Measurements from ENCODE around the gene NOTCH1. TPM values are rescaled to one million over a fixed set of nuclear protein-coding genes. Genes with fewer than 3 reads are reported as not detected.

The NOTCH1 gene
- total and polyA plus RNA-seq, 5 donors = 10.8 to 31.9 (median 27.8) TPM

DNA sequence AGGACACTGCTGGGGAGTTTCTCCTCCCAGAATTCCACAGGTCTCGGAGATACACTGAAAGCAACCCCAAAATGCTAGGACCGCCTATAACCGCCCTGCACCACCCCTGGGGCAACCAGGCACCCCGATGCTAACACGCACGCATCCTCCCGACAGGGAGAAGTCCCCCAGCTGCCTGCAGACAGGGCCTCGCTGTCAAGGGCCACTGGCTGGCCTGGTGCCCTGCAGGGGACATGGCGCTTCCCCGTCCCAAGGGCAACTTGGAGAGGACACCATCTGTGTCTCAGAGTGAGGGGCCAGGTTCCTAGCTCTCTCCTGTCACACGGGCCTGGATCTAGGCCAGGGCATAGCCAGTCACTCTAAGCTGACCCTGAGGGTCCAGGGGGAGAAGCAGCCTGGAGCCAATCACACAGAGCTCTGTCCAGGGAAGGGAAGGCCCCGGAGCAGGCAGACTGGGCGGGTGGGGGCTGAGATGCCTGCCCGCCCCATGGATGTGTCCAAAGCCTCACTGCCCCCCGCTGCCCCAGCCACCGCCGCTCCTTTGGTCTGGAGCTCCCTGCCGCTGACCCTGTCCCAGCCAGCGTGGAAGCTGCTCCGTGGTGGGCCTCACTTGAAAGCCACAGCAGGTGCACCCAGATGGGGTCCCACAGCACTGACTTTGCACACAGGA is 9.7 kb downstream of the NOTCH1 start:
- Histone ChIP-seq H3K27ac (ENCODE audit: low read length) (no peak overlapping the region), H3K9me3 (ENCODE audit: control insufficient read depth, low read length) (no peaks in the 10 kb centered on the region), H3K27me3 (ENCODE audit: control insufficient read depth, insufficient read depth) (no peaks in the 10 kb centered on the region), H3K4me3 (ENCODE audit: low read length) (no peak overlapping the region), H3K4me1 (ENCODE audit: control insufficient read depth, insufficient read depth, low read length) (peaks cover 21% of the 10 kb centered on the region)
- ATAC-seq = no peak
- DNase-seq = no peak
- 85% methylated on average over 20 of the region's 20 CpGs for WGBS
- intact Hi-C loops (cut with DNase I) = no loop called here

GRCh38 chr9:136535070-136535469 is 10.8 kb downstream of the NOTCH1 start:
- WGBS = 77% methylated on average over 14 of the region's 14 CpGs
- ATAC-seq = no peak
- intact Hi-C loops (cut with DNase I) = no loop called here
- H3K4me1 ChIP-seq (ENCODE audit: control insufficient read depth, insufficient read depth, low read length) = peaks cover 21% of the 10 kb centered on the region
- H3K4me3 ChIP-seq (ENCODE audit: low read length) = no peak overlapping the region
- no peak for DNase-seq
- H3K9me3 ChIP-seq (ENCODE audit: control insufficient read depth, low read length) = no peaks in the 10 kb centered on the region
- H3K27me3 ChIP-seq (ENCODE audit: control insufficient read depth, insufficient read depth) = no peaks in the 10 kb centered on the region
- H3K27ac ChIP-seq (ENCODE audit: low read length) = no peak overlapping the region

DNA sequence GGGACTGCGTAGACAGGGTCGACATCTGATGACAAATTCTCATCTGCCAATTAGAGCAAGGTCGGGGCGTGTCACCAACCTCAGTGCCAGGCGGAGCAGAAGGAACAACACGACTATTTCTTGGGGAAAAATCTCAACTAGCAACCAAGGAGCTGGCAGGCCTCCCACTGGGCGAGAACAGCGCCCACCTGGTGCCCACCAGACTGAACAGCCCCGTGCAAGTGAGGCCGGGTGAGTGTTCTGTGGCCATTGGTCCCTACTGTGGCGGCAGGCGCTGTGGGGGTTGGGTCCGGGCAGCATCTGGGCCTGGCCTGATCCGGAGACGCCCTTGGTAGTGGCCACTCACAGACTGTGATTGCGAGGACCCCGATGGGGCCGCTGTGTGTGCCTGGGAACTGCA is 11.5 kb downstream of the NOTCH1 start:
- ATAC-seq = no peak
- H3K4me1 ChIP-seq (ENCODE audit: control insufficient read depth, insufficient read depth, low read length) = peaks cover 19% of the 10 kb centered on the region
- no peak overlapping the region for H3K4me3 ChIP-seq (ENCODE audit: low read length)
- no peaks in the 10 kb centered on the region for H3K27me3 ChIP-seq (ENCODE audit: control insufficient read depth, insufficient read depth)
- WGBS = 74% methylated on average over 18 of the region's 18 CpGs
- H3K27ac ChIP-seq (ENCODE audit: low read length) = no peak overlapping the region
- intact Hi-C loops (cut with DNase I) = no loop called here
- H3K9me3 ChIP-seq (ENCODE audit: control insufficient read depth, low read length) = no peaks in the 10 kb centered on the region
- DNase-seq = no peak

- Histone ChIP-seq H3K4me3 (ENCODE audit: low read length) (no peak overlapping the region), H3K27me3 (ENCODE audit: control insufficient read depth, insufficient read depth) (no peaks in the 10 kb centered on the region), H3K27ac (ENCODE audit: low read length) (peak overlapping the region; percentile 37), H3K9me3 (ENCODE audit: control insufficient read depth, low read length) (no peaks in the 10 kb centered on the region), H3K4me1 (ENCODE audit: control insufficient read depth, insufficient read depth, low read length) (peaks cover 19% of the 10 kb centered on the region)
- ATAC-seq (peak; percentile 8 to 36), DNase-seq (peak in 2 of 3 donors; percentile 73 to 80)
- intact Hi-C loops (cut with DNase I) = no loop called here
- 60% methylated on average over 22 of the region's 22 CpGs for WGBS
These were observed 12.1 kb downstream of the NOTCH1 start for GRCh38 chr9:136533775-136534157.

GRCh38 chr9:136532799-136533774 is 12.8 kb downstream of the NOTCH1 start:
- 52% methylated on average over 35 of the region's 35 CpGs for WGBS
- intact Hi-C loops (cut with DNase I) = no loop called here
- ATAC-seq (no peak), DNase-seq (no peak)
- peak overlapping the region; percentile 37 for H3K27ac ChIP-seq (ENCODE audit: low read length)
- H3K9me3 ChIP-seq (ENCODE audit: control insufficient read depth, low read length) = no peaks in the 10 kb centered on the region
- peaks cover 22% of the 10 kb centered on the region for H3K4me1 ChIP-seq (ENCODE audit: control insufficient read depth, insufficient read depth, low read length)
- H3K27me3 ChIP-seq (ENCODE audit: control insufficient read depth, insufficient read depth) = no peaks in the 10 kb centered on the region
- no peak overlapping the region for H3K4me3 ChIP-seq (ENCODE audit: low read length)

DNA sequence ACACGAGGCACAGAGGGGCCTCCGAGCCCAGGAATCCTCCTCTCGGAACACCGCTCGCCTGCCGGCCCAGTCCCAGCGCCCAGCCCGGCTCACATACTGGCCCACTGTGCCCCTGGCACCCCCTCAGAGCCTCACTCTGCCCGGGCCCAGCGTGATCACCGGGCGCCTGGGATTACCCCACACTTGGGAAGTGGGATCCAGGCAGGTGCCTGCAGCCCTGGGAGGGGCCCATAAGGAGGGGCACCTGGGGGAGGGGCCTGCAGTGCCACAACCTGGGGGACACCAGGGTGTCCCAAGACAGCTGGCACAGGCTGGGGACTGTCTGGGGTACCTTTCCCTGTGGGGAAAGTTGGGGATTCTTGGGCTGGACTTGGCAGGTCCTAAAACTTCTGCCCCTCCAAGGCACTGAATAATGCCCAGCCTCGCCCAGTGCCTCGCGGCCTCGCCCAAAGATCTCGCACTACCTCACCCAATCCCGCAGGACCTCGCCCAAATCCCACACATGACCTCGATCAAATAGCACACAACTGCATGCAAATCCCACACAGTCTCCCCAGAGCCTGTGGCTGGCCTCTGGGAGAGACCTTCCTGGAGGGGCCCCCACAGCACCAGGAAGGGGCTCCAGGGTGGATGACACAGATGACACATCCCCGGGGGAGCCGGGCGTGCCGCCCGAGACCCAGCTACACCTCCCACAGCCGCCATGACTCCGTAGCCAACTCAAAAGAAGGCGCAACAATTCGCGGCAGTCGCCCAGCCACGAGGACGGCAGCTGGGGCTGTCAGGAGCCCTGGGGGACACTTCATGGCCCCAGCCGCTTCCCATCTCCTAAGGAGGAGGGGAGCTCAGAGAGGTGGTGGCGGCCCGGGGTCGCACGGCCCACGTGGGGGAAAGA is 13.7 kb downstream of the NOTCH1 start:
- Histone ChIP-seq H3K4me3 (ENCODE audit: low read length) (no peak overlapping the region), H3K27me3 (ENCODE audit: control insufficient read depth, insufficient read depth) (no peaks in the 10 kb centered on the region), H3K9me3 (ENCODE audit: control insufficient read depth, low read length) (no peaks in the 10 kb centered on the region), H3K27ac (ENCODE audit: low read length) (peak overlapping the region; percentile 22), H3K4me1 (ENCODE audit: control insufficient read depth, insufficient read depth, low read length) (peaks cover 22% of the 10 kb centered on the region)
- 68% methylated on average over 39 of the region's 39 CpGs for WGBS
- peak in 1 of 2 donors; percentile 39 for ATAC-seq
- no peak for DNase-seq
- intact Hi-C loops (cut with DNase I) = no loop called here

GRCh38 chr9:136531186-136531903 is 14.5 kb downstream of the NOTCH1 start:
- DNase-seq (no peak), ATAC-seq (no peak)
- 66% methylated on average over 37 of the region's 37 CpGs for WGBS
- no peak overlapping the region for H3K4me3 ChIP-seq (ENCODE audit: low read length)
- H3K9me3 ChIP-seq (ENCODE audit: control insufficient read depth, low read length) = no peaks in the 10 kb centered on the region
- peaks cover 24% of the 10 kb centered on the region for H3K4me1 ChIP-seq (ENCODE audit: control insufficient read depth, insufficient read depth, low read length)
- peak overlapping the region; percentile 22 for H3K27ac ChIP-seq (ENCODE audit: low read length)
- H3K27me3 ChIP-seq (ENCODE audit: control insufficient read depth, insufficient read depth) = no peaks in the 10 kb centered on the region
- intact Hi-C loops (cut with DNase I) = no loop called here

DNA sequence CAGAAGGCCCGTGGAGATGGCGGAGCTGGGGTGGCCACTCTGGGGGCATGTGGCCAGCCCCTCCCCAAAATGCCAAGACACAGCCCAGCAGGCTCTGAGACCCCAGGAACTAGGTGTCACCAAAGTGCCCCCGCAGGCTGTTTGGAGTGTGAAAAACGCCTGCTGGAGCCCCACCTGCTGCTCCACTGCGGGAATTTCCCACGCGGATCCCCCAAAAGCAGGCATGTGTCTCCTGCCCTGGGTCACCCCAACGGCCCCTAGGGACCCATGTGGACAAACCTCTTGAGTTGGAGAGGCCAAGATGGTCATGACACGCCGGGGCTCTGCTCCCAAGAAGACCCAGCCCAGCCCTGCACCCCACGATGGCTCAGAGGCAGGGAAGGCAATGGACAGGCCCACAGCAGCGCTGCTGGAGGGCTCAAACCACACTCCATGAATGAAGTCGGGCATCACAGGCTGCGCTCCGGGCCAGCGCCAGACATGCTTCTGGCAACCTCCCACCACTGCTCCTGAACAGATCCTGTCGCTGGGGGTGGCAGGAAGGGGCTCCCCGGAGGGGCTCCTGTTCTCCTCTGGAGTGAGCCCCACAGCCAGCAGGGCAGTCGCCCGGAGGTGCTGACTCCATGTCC is 15.3 kb downstream of the NOTCH1 start:
- H3K4me1 ChIP-seq (ENCODE audit: control insufficient read depth, insufficient read depth, low read length) = peaks cover 31% of the 10 kb centered on the region
- H3K9me3 ChIP-seq (ENCODE audit: control insufficient read depth, low read length) = no peaks in the 10 kb centered on the region
- H3K27me3 ChIP-seq (ENCODE audit: control insufficient read depth, insufficient read depth) = no peaks in the 10 kb centered on the region
- 42% methylated on average over 20 of the region's 20 CpGs for WGBS
- intact Hi-C loops (cut with DNase I) = no loop called here
- ATAC-seq (no peak), DNase-seq (no peak)
- H3K27ac ChIP-seq (ENCODE audit: low read length) = peak overlapping the region; percentile 22
- H3K4me3 ChIP-seq (ENCODE audit: low read length) = no peak overlapping the region

GRCh38 chr9:136529516-136530460 is 16.1 kb downstream of the NOTCH1 start:
- H3K27ac ChIP-seq (ENCODE audit: low read length) = peak overlapping the region; percentile 22
- no peak overlapping the region for H3K4me3 ChIP-seq (ENCODE audit: low read length)
- peaks cover 32% of the 10 kb centered on the region for H3K4me1 ChIP-seq (ENCODE audit: control insufficient read depth, insufficient read depth, low read length)
- 41% methylated on average over 40 of the region's 40 CpGs for WGBS
- DNase-seq = no peak
- no peaks in the 10 kb centered on the region for H3K9me3 ChIP-seq (ENCODE audit: control insufficient read depth, low read length)
- intact Hi-C loops (cut with DNase I) = no loop called here
- no peak for ATAC-seq
- H3K27me3 ChIP-seq (ENCODE audit: control insufficient read depth, insufficient read depth) = no peaks in the 10 kb centered on the region

Data from right cardiac atrium (tissue), 5 donors.